ENCODE measurements around the gene AGFG2. TPM values are rescaled to one million over a fixed set of nuclear protein-coding genes. Genes with fewer than 3 reads are reported as not detected.

Gene AGFG2
- total RNA-seq, 1 experiment from 2014 or later, result 4.1 TPM

DNA sequence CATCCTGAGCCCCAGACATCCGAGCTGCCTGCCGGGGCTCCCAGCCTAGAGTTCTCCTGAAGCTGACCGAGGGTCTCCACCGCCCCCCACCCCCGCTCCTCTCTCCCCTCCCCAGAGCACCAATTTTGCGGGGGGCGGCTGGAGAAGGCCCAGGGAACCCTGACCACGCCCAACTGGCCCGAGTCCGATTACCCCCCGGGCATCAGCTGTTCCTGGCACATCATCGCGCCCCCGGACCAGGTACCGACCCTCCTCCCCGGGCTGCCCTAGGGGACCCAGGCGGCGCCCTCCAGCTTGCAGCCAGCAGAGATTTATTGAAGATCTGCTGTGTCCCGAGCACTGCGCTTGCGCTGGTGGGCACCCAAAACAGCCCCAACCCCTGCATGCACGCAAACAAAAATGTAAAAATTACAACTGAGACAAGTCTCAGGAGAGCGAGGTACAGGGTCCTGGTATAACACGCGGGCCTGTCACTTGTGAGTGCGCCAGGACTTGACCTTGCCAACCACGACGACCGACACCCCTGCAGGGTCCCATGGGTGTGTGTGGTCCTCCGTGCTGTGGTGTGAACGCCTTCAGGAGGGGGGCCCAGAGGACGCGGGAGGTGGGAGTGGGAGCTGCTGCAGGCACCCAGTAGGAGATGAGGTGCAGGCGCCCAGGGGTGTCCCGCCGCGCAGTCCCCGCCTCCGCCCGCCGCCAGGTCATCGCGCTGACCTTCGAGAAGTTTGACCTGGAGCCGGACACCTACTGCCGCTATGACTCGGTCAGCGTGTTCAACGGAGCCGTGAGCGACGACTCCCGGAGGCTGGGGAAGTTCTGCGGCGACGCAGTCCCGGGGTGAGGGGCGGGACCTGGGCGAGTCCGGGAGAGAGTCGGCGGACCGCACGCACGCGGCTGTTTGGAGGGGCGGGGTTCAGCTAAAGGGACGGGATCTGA, 66.2 kb downstream of the AGFG2 start:
- no peak for DNase-seq (ENCODE audit: extremely low read depth, low read depth)

DNA sequence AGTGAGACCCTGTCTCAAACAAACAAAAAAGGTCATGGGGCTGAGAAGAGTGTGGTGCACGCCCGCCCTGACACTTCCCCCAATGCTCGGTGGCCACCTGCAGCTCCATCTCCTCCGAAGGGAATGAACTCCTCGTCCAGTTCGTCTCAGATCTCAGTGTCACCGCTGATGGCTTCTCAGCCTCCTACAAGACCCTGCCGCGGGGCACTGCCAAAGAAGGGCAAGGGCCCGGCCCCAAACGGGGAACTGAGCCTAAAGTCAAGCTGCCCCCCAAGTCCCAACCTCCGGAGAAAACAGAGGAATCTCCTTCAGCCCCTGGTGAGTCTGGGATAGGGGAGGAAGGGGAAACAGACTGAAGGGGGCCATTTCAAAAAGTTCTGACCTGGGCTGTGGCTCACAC, 67.3 kb downstream of the AGFG2 start:
- no peak for DNase-seq (ENCODE audit: extremely low read depth, low read depth)

DNA sequence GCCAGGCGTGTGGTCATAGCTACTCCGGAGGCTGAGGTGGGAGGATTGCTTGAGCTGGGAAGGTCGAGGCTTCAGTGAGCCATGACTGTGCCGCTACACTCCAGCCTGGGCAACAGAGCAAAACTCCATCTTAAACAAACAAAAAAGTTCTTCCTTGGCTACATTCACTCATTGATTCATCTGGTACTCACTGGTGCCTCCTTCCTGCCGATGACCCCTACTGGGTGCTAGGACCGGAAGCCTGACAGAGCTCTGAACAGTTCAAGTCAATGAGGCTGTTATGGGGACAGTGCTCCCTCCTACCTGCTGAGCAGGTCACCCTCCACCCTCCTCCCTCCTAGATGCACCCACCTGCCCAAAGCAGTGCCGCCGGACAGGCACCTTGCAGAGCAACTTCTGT, 68.1 kb downstream of the AGFG2 start:
- no peak for DNase-seq (ENCODE audit: extremely low read depth, low read depth)

DNA sequence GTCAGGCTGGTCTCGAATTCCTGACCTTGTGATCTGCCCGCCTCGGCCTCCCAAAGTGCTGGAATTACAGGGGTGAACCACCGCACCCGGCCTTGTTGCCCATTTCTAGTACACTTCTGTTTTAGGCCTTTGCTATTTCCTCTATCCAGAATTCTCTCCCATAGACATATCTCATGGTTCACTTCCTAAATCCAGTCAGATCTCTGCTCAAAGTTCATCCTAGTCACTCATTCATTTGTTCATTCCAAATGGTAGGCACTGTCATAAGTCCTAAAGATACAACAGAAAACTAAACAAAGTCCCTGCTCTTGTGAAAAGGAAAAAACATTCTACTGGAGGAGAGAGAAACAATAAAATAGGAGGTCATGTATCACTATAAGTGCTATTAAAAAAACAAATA, 71.0 kb downstream of the AGFG2 start:
- no peak for DNase-seq (ENCODE audit: extremely low read depth, low read depth)

DNA sequence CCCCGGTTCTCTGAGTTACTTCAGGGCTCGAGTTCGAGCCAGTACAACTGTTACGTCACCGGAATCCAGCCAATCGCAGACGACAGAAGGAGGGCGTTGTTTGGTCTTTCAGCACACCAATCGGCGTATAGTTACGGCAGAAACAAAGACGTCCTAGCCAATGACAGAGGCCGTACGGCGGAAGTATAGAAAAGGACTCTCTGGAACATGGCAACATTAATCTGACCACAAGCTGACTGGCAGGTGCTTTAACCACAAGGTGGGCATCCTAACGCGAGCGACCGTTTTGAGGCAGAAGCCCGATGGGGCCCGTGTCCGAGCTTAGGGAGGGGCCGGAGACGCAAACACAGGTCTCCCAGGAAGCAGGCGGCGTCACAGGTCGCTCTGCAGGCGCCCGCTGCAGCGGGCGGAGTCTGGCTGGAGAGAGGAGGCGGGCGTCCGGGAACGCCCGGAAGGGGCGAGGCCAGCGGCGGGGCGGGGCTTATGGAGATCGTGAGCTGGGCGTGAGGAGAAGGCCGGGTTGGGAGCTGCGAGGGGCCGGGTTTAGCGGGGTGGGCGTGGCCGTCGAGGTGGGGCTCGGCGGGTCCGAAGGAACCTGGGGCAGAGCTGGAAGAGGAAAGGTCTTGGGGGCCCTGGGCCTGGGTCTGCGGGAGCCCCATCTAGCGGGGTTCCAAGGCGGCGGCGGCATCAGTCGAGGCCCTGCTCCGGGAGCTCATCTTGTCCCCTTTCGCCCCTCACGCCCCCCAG, 73.2 kb downstream of the AGFG2 start, which contains the start of gene MOSPD3:
Gene MOSPD3 (plus strand): TSS at position 558 of the 747 bp plus-strand sequence. CDS start 252 bp downstream, outside the sequence.
- DNase-seq (ENCODE audit: extremely low read depth, low read depth), result peak; percentile 99

DNA sequence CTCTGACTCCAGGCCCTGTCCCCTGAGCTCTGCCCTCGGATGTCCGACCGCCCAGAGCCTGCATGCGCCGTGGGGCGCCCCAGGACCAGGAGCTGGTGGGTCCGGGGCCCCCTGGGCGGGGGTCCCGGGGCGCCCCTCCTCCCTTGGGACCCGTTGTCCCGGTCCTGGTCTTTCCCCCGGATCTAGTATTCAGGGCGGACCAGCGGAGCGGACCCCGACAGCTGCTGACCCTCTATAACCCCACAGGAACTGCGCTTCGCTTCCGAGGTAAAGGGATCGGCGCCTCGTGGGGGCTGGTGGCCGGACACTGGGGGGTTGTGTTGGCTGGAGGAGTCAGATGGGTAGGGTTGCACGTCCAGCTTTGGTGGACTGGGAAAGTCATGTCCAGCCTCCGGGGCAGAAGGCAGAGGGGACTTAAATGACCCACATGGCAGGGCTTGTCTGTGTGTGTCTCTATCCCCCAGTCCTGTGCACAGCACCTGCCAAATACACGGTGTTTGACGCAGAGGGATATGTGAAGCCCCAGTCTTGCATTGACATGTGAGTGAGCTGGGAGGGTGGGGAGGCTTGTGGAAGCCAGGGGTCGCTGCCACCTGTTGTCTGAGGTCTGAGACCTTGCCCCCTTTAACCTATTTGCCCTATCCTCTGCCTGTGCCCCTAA, 73.9 kb downstream of the AGFG2 start:
- no peak for DNase-seq (ENCODE audit: extremely low read depth, low read depth)

DNA sequence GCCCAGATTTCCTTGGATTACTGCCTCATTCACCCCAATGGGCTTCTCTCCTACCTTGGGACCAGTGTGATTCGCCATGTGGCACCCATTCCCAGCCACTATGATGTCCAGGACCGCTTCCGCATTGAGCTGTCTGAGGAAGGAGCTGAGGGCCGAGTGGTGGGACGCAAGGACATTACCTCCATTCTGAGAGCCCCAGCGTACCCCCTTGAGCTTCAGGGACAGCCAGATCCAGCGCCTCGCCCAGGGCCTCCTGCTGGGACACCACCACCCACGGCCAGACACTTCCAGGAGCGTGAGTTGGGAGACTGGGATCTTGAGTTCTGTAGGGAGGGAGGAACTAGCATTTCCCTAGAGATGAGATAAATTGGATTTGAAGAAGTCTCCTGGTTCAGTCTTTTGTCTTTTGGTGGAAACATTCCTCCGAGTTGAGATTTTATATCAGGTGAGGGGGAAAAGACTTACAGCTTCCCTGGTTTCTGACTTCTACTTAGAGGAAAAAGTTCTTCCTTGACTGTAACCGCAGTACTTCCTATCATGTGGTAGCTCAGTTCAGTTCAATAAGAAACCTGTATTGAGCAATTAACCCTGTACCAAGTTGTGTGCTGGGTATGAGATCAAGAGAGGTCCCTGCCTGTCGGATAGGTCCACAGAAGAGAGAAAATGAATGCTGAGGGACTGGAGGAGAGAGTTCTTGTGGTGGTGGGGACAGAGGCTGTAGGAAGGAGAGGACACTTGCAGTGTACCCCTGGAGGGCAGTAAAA, 74.6 kb downstream of the AGFG2 start:
- DNase-seq (ENCODE audit: extremely low read depth, low read depth), result no peak

DNA sequence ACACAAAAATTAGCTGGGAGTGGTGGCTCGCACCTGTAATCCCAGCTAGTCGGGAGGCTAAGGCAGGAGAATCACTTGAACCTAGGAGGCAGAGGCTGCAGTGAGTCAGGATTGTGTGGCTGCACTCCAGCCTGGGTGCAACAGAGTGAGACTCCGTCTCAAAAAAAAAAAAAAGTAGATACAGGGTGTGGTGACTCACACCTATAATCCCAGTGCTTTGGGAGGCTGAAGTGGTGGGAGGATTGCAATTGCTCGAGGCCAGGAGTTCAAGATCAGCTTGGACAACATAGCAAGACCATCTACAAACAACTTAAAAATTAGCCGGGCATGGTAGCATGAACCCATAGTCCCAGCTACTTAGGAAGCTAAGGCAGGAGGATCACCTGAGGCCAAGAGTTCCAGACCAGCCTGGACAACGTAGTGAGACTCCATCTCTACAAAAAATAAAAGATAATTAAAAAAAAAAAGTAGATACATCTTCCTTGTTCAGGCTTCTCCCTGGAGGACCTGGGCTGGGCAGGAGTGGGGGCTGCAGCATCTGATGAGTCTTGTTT, 75.4 kb downstream of the AGFG2 start:
- no peak for DNase-seq (ENCODE audit: extremely low read depth, low read depth)

Small RNA genes within 50 kb of the gene (small RNA-seq; reads per million reads assigned to genes)
- gene RN7SL416P (0 reads per million in 2 experiments), gene SAP25 (0 reads per million in 2 experiments)

Other genes starting within 250 kb of the AGFG2 start
- gene SPDYE3, start 231.5 kb upstream of the AGFG2 start, total RNA-seq (2014; rRNA removed; shearing (Covaris generic)), result not detected in 2 replicates
- 19.9 and 22.5 TPM in 2 replicates for gene PILRB, start 181.1 kb upstream of the AGFG2 start, total RNA-seq (2014; rRNA removed; shearing (Covaris generic))
- 0.40 and 0.57 TPM in 2 replicates for gene PILRA, start 165.7 kb upstream of the AGFG2 start, total RNA-seq (2014; rRNA removed; shearing (Covaris generic))
- gene ZCWPW1, start 110.5 kb upstream of the AGFG2 start, total RNA-seq (2014; rRNA removed; shearing (Covaris generic)), result 0.75 and 1.8 TPM in 2 replicates
- gene MEPCE, start 109.4 kb upstream of the AGFG2 start, total RNA-seq (2014; rRNA removed; shearing (Covaris generic)), result 30.9 and 33.1 TPM in 2 replicates
- 74.0 and 85.1 TPM in 2 replicates for gene PPP1R35, start 102.7 kb upstream of the AGFG2 start, total RNA-seq (2014; rRNA removed; shearing (Covaris generic))
- gene SPACDR, start 74.9 kb upstream of the AGFG2 start, total RNA-seq (2014; rRNA removed; shearing (Covaris generic)), result 0.27 and 0.43 TPM in 2 replicates
- 28.2 and 29.9 TPM in 2 replicates for gene TSC22D4, start 60.0 kb upstream of the AGFG2 start, total RNA-seq (2014; rRNA removed; shearing (Covaris generic))
- 0.47 and 1.2 TPM in 2 replicates for gene NYAP1, start 55.3 kb upstream of the AGFG2 start, total RNA-seq (2014; rRNA removed; shearing (Covaris generic))
- gene SAP25, start 34.7 kb downstream of the AGFG2 start, total RNA-seq (2014; rRNA removed; shearing (Covaris generic)), result 0.52 TPM in 1 of 2 replicates, not detected in the other
- gene LRCH4, start 46.9 kb downstream of the AGFG2 start, total RNA-seq (2014; rRNA removed; shearing (Covaris generic)), result 11.0 and 11.1 TPM in 2 replicates
- gene FBXO24, start 47.1 kb downstream of the AGFG2 start, total RNA-seq (2014; rRNA removed; shearing (Covaris generic)), result 0.69 and 1.3 TPM in 2 replicates
- gene PCOLCE, start 63.2 kb downstream of the AGFG2 start, total RNA-seq (2014; rRNA removed; shearing (Covaris generic)), result 1.6 and 2.5 TPM in 2 replicates
- gene MOSPD3, start 73.3 kb downstream of the AGFG2 start, total RNA-seq (2014; rRNA removed; shearing (Covaris generic)), result 7.2 and 7.3 TPM in 2 replicates
- 1.4 and 3.8 TPM in 2 replicates for gene TFR2, start 102.3 kb downstream of the AGFG2 start, total RNA-seq (2014; rRNA removed; shearing (Covaris generic))
- gene ACTL6B, start 117.2 kb downstream of the AGFG2 start, total RNA-seq (2014; rRNA removed; shearing (Covaris generic)), result not detected in 2 replicates
- gene GNB2, start 134.5 kb downstream of the AGFG2 start, total RNA-seq (2014; rRNA removed; shearing (Covaris generic)), result 88.0 and 96.4 TPM in 2 replicates
- 15.7 and 17.2 TPM in 2 replicates for gene GIGYF1, start 155.0 kb downstream of the AGFG2 start, total RNA-seq (2014; rRNA removed; shearing (Covaris generic))
- gene POP7, start 166.9 kb downstream of the AGFG2 start, total RNA-seq (2014; rRNA removed; shearing (Covaris generic)), result 45.7 and 50.1 TPM in 2 replicates
- not detected in 2 replicates for gene EPO, start 181.3 kb downstream of the AGFG2 start, total RNA-seq (2014; rRNA removed; shearing (Covaris generic))
- gene ZAN, start 194.4 kb downstream of the AGFG2 start, total RNA-seq (2014; rRNA removed; shearing (Covaris generic)), result not detected in 2 replicates